BJ (cell line): Measurements from ENCODE around the gene SELENOO. TPM values are rescaled to one million over a fixed set of nuclear protein-coding genes. Genes with fewer than 3 reads are reported as not detected.
A peak's percentile ranks its signal among the peaks of the same experiment; 100 is the strongest.

ENCODE experiments used
- CTCF ChIA-PET: fragments of 350-600 bp; formaldehyde crosslinking; extraction: SDS; loops from one replicate; lab custom pipeline; 2021; ENCODE audit warnings: antibody characterized with exemption, inconsistent platforms; lab: Yijun Ruan, JAX
- POLR2A ChIA-PET: fragments of 300-600 bp; sonication (Branson Sonifier 250); formaldehyde crosslinking; extraction: SDS; loops from one replicate; lab custom pipeline; 2021; ENCODE audit warnings: antibody characterized with exemption; lab: Charles Lee
- DNase-seq: peaks from one replicate; pipeline ENCODE4 v3.0.0-alpha.2; 2011; ENCODE audit warnings: low read depth
- H3K27me3 ChIP-seq: 2 replicates; pipeline ENCODE4 v1.6.0; 2011; ENCODE audit warnings: low read length; ENCODE audit not compliant: control insufficient read depth, insufficient read depth
- H3K36me3 ChIP-seq: 2 replicates; pipeline ENCODE4 v1.5.1; 2011; ENCODE audit warnings: low read length; ENCODE audit not compliant: control insufficient read depth, insufficient read depth
- H3K4me3 ChIP-seq: 2 replicates; pipeline ENCODE4 v1.5.1; 2011; ENCODE audit warnings: low read depth, mild to moderate bottlenecking, control low read depth, low read length
- CTCF ChIP-seq: IDR thresholded peaks from 2 replicates; pipeline ENCODE4 v1.5.1; 2011; ENCODE audit warnings: low read depth, mild to moderate bottlenecking, control low read depth, inconsistent platforms, low read length, moderate library complexity; ENCODE audit not compliant: insufficient read depth
- polyA plus RNA-seq: library from polyadenylated mRNA; depleted of rRNA; stranded (reverse); fragments of >200 nt; gene quantifications from 2 replicates; pipeline ENCODE4 v1.2.3, GENCODE V29; 2011

SELENOO gene
- polyA plus RNA-seq, 1 experiment = 16.7 TPM

GRCh38 chr22:50260434-50260800 is 59.6 kb downstream of the SELENOO start:
- DNase-seq = no peak

GRCh38 chr22:50260801-50261614 is 60.2 kb downstream of the SELENOO start:
- H3K27me3 ChIP-seq = no peaks in the 10 kb centered on the region
- TF ChIP-seq CTCF = no peak
- POLR2A ChIA-PET = interaction anchor here (0.6 kb wide), 1 partner anchor 48 kb away, joined by 4 read pairs; no protein-coding TSS in a partner anchor
- H3K36me3 ChIP-seq = peaks cover 15% of the 10 kb centered on the region
- CTCF ChIA-PET = interaction anchor here (1.0 to 4.7 kb wide), 6 partner anchors 9 to 81 kb away, joined by 3 to 28 read pairs (median 7); partner anchors contain the start of genes DENND6B and HDAC10
- no peak for DNase-seq
- H3K4me3 ChIP-seq = peak overlapping the region; percentile 68

More at GRCh38 chr22:50260434-50260800, 59.6 kb downstream of the SELENOO start:
- ChIA-PET POLR2A (interaction anchor here (0.6 kb wide), 1 partner anchor 48 kb away, joined by 4 read pairs; no protein-coding TSS in a partner anchor), CTCF (interaction anchor here (1.0 to 4.7 kb wide), 5 partner anchors 9 to 82 kb away, joined by 3 to 28 read pairs (median 6); partner anchors contain the start of gene HDAC10)
- peaks cover 18% of the 10 kb centered on the region for H3K36me3 ChIP-seq
- H3K27me3 ChIP-seq = no peaks in the 10 kb centered on the region
- peak overlapping the region; percentile 68 for H3K4me3 ChIP-seq
- TF ChIP-seq CTCF = no peak

- POLR2A ChIA-PET = no interaction called here
- DNase-seq = no peak
Measured at GRCh38 chr22:50261615-50262459, 61.0 kb downstream of the SELENOO start, which contains the start of gene MAPK12. Gene MAPK12 (minus strand): TSS chr22:50261683. CDS start chr22:50261509, 174 bp downstream.

GRCh38 chr22:50262460-50262911 is 61.7 kb downstream of the SELENOO start:
- Histone ChIP-seq H3K27me3 (no peaks in the 10 kb centered on the region), H3K36me3 (peaks cover 7% of the 10 kb centered on the region), H3K4me3 (no peak overlapping the region)
- ChIA-PET CTCF (interaction anchor here (1.4 to 4.7 kb wide), 6 partner anchors 9 to 79 kb away, joined by 3 to 28 read pairs (median 6); partner anchors contain the start of genes DENND6B and HDAC10), POLR2A (no interaction called here)
- DNase-seq = no peak
- TF ChIP-seq CTCF = no peak

More at GRCh38 chr22:50261615-50262459, 61.0 kb downstream of the SELENOO start, which contains the start of gene MAPK12:
- Histone ChIP-seq H3K4me3 (peak within 1 kb of the TSS; percentile 68), H3K36me3 (peaks cover 10% of the 10 kb centered on the region), H3K27me3 (no peaks in the 10 kb centered on the region)
- CTCF ChIA-PET = interaction anchor here (1.2 to 4.7 kb wide), 6 partner anchors 10 to 80 kb away, joined by 3 to 28 read pairs (median 8); partner anchors contain the start of genes DENND6B and HDAC10
- TF ChIP-seq CTCF = no peak
